GM10248 (cell line): ENCODE data around the gene SEPTIN10.
A peak's percentile ranks its signal among the peaks of the same experiment; 100 is the strongest.
"Not testable (repeated sequence)": the region's sequence is repeated elsewhere in the genome, so short reads cannot be mapped to it uniquely, and the experiment has no call there.

Experiments used
- CTCF ChIA-PET: fragments of 300-600 bp; sonication (Branson Sonifier 250); formaldehyde crosslinking; extraction: SDS; loops from one replicate; lab custom pipeline; 2021; ENCODE audit warnings: antibody characterized with exemption; lab: Yijun Ruan, JAX
- POLR2A ChIA-PET: fragments of 350-650 bp; sonication (Branson Sonifier 250); formaldehyde crosslinking; extraction: SDS; loops from one replicate; lab custom pipeline; 2020; ENCODE audit warnings: antibody characterized with exemption; lab: Yijun Ruan, JAX
- DNase-seq: peaks from one replicate; pipeline ENCODE4 v3.0.0; 2012; ENCODE audit errors: extremely low spot score
- CTCF ChIP-seq: IDR thresholded peaks from 2 replicates; pipeline ENCODE4 v1.5.1; 2012; ENCODE audit warnings: mild to moderate bottlenecking, low read depth; ENCODE audit errors: extremely low read depth, missing control alignments, control extremely low read depth

Gene SEPTIN10

GRCh38 chr2:109645412-109646184, 31.8 kb upstream of the SEPTIN10 start:
- ChIA-PET POLR2A (no interaction called here), CTCF (no interaction called here)
- DNase-seq = no peak
- no peak for TF ChIP-seq CTCF

GRCh38 chr2:109644571-109645275, 31.0 kb upstream of the SEPTIN10 start:
- ChIA-PET POLR2A (no interaction called here), CTCF (interaction anchor here (1.3 to 1.4 kb wide), 2 partner anchors 11 to 99 kb away, joined by 3 to 4 read pairs; no protein-coding TSS in a partner anchor)
- no peak for TF ChIP-seq CTCF
- DNase-seq = no peak

GRCh38 chr2:109640000-109640399, 26.2 kb upstream of the SEPTIN10 start:
- DNase-seq, POLR2A ChIA-PET: not testable (repeated sequence)
- CTCF ChIA-PET = interaction anchor here (1.0 kb wide), 1 partner anchor 11 kb away, joined by 3 read pairs; no protein-coding TSS in a partner anchor

GRCh38 chr2:109638795-109639194, 25.0 kb upstream of the SEPTIN10 start:
- ChIA-PET CTCF (no interaction called here), POLR2A (no interaction called here)
- no peak for DNase-seq
- TF ChIP-seq CTCF = no peak

GRCh38 chr2:109637749-109638570, 24.2 kb upstream of the SEPTIN10 start:
- no peak for TF ChIP-seq CTCF
- ChIA-PET CTCF (no interaction called here), POLR2A (no interaction called here)
- peak; percentile 35 for DNase-seq

- no peak for TF ChIP-seq CTCF
- POLR2A ChIA-PET = no interaction called here
- DNase-seq = no peak
- CTCF ChIA-PET = no interaction called here
Measured at GRCh38 chr2:109636317-109636716, 22.6 kb upstream of the SEPTIN10 start.
